ENCODE results near the gene OR10H3. TPM values are rescaled to one million over a fixed set of nuclear protein-coding genes. Genes with fewer than 3 reads are reported as not detected.

OR10H3 gene
- not detected for polyA plus RNA-seq (2013, experiment 1 of 2)
- not detected for polyA plus RNA-seq (2013, experiment 2 of 2)

GRCh38 chr19:15737722-15738121 lies at the start of gene OR10H3:
TSS of gene OR10H3 (plus strand) at chr19:15737985. CDS start at chr19:15741393, 3,408 bp downstream.
- Histone ChIP-seq H3K4me1 (ENCODE audit: control insufficient read depth, insufficient read depth, low read length, poor library complexity, severe bottlenecking) (no peaks in the 10 kb centered on the region), H3K4me3 (ENCODE audit: extremely low read depth, insufficient read depth, low read length, poor library complexity, severe bottlenecking) (no peak within 1 kb of the TSS), H3K27ac (ENCODE audit: low read depth, low read length, severe bottlenecking) (no peak within 1 kb of the TSS), H3K36me3 (ENCODE audit: control insufficient read depth, insufficient read depth, low read length) (no peaks in the 10 kb centered on the region), H3K9me3 (ENCODE audit: control insufficient read depth, low read length) (peaks cover 54% of the 10 kb centered on the region)
- WGBS, 2 experiments (ENCODE audit: insufficient coverage in 2 of 2): no CpG with 5 or more reads among the region's 4 CpGs

GRCh38 chr19:15696654-15697194 lies 41.1 kb upstream of the OR10H3 start:
- Histone ChIP-seq H3K4me1 (ENCODE audit: control insufficient read depth, insufficient read depth, low read length, poor library complexity, severe bottlenecking) (no peaks in the 10 kb centered on the region), H3K9me3 (ENCODE audit: control insufficient read depth, low read length) (peaks cover 45% of the 10 kb centered on the region), H3K27ac (ENCODE audit: low read depth, low read length, severe bottlenecking) (no peak overlapping the region), H3K36me3 (ENCODE audit: control insufficient read depth, insufficient read depth, low read length) (no peaks in the 10 kb centered on the region), H3K4me3 (ENCODE audit: extremely low read depth, insufficient read depth, low read length, poor library complexity, severe bottlenecking) (no peak overlapping the region)
- 72 to 84% methylated on average over 17 to 19 of the region's 19 CpGs for WGBS, 2 experiments (ENCODE audit: insufficient coverage in 2 of 2)

- H3K27ac ChIP-seq (ENCODE audit: low read depth, low read length, severe bottlenecking): no peak overlapping the region
- no peaks in the 10 kb centered on the region for H3K4me1 ChIP-seq (ENCODE audit: control insufficient read depth, insufficient read depth, low read length, poor library complexity, severe bottlenecking)
- peaks cover 46% of the 10 kb centered on the region for H3K9me3 ChIP-seq (ENCODE audit: control insufficient read depth, low read length)
- 54 to 73% methylated on average over 2 of the region's 4 CpGs for WGBS, 2 experiments (ENCODE audit: insufficient coverage in 2 of 2)
- H3K4me3 ChIP-seq (ENCODE audit: extremely low read depth, insufficient read depth, low read length, poor library complexity, severe bottlenecking): no peak overlapping the region
- no peaks in the 10 kb centered on the region for H3K36me3 ChIP-seq (ENCODE audit: control insufficient read depth, insufficient read depth, low read length)
Observed at GRCh38 chr19:15701757-15702533, 35.8 kb upstream of the OR10H3 start.

- 71 to 90% methylated on average over 2 of the region's 7 CpGs for WGBS, 2 experiments (ENCODE audit: insufficient coverage in 2 of 2)
- H3K27ac ChIP-seq (ENCODE audit: low read depth, low read length, severe bottlenecking): no peak overlapping the region
- H3K36me3 ChIP-seq (ENCODE audit: control insufficient read depth, insufficient read depth, low read length): no peaks in the 10 kb centered on the region
- H3K4me3 ChIP-seq (ENCODE audit: extremely low read depth, insufficient read depth, low read length, poor library complexity, severe bottlenecking): no peak overlapping the region
- no peaks in the 10 kb centered on the region for H3K4me1 ChIP-seq (ENCODE audit: control insufficient read depth, insufficient read depth, low read length, poor library complexity, severe bottlenecking)
- peaks cover 41% of the 10 kb centered on the region for H3K9me3 ChIP-seq (ENCODE audit: control insufficient read depth, low read length)
Observed at GRCh38 chr19:15702534-15702930, 35.3 kb upstream of the OR10H3 start.

- peaks cover 59% of the 10 kb centered on the region for H3K9me3 ChIP-seq (ENCODE audit: control insufficient read depth, low read length)
- H3K27ac ChIP-seq (ENCODE audit: low read depth, low read length, severe bottlenecking): no peak overlapping the region
- no peaks in the 10 kb centered on the region for H3K36me3 ChIP-seq (ENCODE audit: control insufficient read depth, insufficient read depth, low read length)
- no peak overlapping the region for H3K4me3 ChIP-seq (ENCODE audit: extremely low read depth, insufficient read depth, low read length, poor library complexity, severe bottlenecking)
- 29 to 31% methylated on average over 2 to 3 of the region's 3 CpGs for WGBS, 2 experiments (ENCODE audit: insufficient coverage in 2 of 2)
- no peaks in the 10 kb centered on the region for H3K4me1 ChIP-seq (ENCODE audit: control insufficient read depth, insufficient read depth, low read length, poor library complexity, severe bottlenecking)
Observed at GRCh38 chr19:15714638-15715037, 23.1 kb upstream of the OR10H3 start.

GRCh38 chr19:15715642-15716041 lies 22.1 kb upstream of the OR10H3 start:
- Histone ChIP-seq H3K9me3 (ENCODE audit: control insufficient read depth, low read length) (peaks cover 65% of the 10 kb centered on the region), H3K36me3 (ENCODE audit: control insufficient read depth, insufficient read depth, low read length) (no peaks in the 10 kb centered on the region), H3K4me3 (ENCODE audit: extremely low read depth, insufficient read depth, low read length, poor library complexity, severe bottlenecking) (no peak overlapping the region), H3K4me1 (ENCODE audit: control insufficient read depth, insufficient read depth, low read length, poor library complexity, severe bottlenecking) (no peaks in the 10 kb centered on the region), H3K27ac (ENCODE audit: low read depth, low read length, severe bottlenecking) (no peak overlapping the region)
- no CpG with 5 or more reads among the region's 1 CpG for WGBS, 2 experiments (ENCODE audit: insufficient coverage in 2 of 2)

- Histone ChIP-seq H3K4me3 (ENCODE audit: extremely low read depth, insufficient read depth, low read length, poor library complexity, severe bottlenecking) (no peak overlapping the region), H3K27ac (ENCODE audit: low read depth, low read length, severe bottlenecking) (no peak overlapping the region), H3K36me3 (ENCODE audit: control insufficient read depth, insufficient read depth, low read length) (no peaks in the 10 kb centered on the region), H3K4me1 (ENCODE audit: control insufficient read depth, insufficient read depth, low read length, poor library complexity, severe bottlenecking) (no peaks in the 10 kb centered on the region), H3K9me3 (ENCODE audit: control insufficient read depth, low read length) (peaks cover 72% of the 10 kb centered on the region)
- 69 to 74% methylated on average over 3 to 6 of the region's 6 CpGs for whole genome bisulfite sequencing, 2 experiments (ENCODE audit: insufficient coverage in 2 of 2)
Observed at GRCh38 chr19:15717809-15718208, 20.0 kb upstream of the OR10H3 start.

- WGBS, 2 experiments (ENCODE audit: insufficient coverage in 2 of 2): no CpG with 5 or more reads among the region's 1 CpG
- H3K4me1 ChIP-seq (ENCODE audit: control insufficient read depth, insufficient read depth, low read length, poor library complexity, severe bottlenecking): no peaks in the 10 kb centered on the region
Observed at GRCh38 chr19:15721268-15721667, 16.5 kb upstream of the OR10H3 start.

GRCh38 chr19:15722956-15723355 lies 14.8 kb upstream of the OR10H3 start:
- no peaks in the 10 kb centered on the region for H3K36me3 ChIP-seq (ENCODE audit: control insufficient read depth, insufficient read depth, low read length)
- no peak overlapping the region for H3K27ac ChIP-seq (ENCODE audit: low read depth, low read length, severe bottlenecking)
- 76 to 81% methylated on average over 21 to 25 of the region's 25 CpGs for WGBS, 2 experiments (ENCODE audit: insufficient coverage in 2 of 2)
- H3K4me3 ChIP-seq (ENCODE audit: extremely low read depth, insufficient read depth, low read length, poor library complexity, severe bottlenecking): no peak overlapping the region
- H3K9me3 ChIP-seq (ENCODE audit: control insufficient read depth, low read length): peaks cover 65% of the 10 kb centered on the region
- no peaks in the 10 kb centered on the region for H3K4me1 ChIP-seq (ENCODE audit: control insufficient read depth, insufficient read depth, low read length, poor library complexity, severe bottlenecking)

More at GRCh38 chr19:15721268-15721667, 16.5 kb upstream of the OR10H3 start:
- Histone ChIP-seq H3K36me3 (ENCODE audit: control insufficient read depth, insufficient read depth, low read length) (no peaks in the 10 kb centered on the region), H3K27ac (ENCODE audit: low read depth, low read length, severe bottlenecking) (no peak overlapping the region), H3K4me3 (ENCODE audit: extremely low read depth, insufficient read depth, low read length, poor library complexity, severe bottlenecking) (no peak overlapping the region), H3K9me3 (ENCODE audit: control insufficient read depth, low read length) (peaks cover 74% of the 10 kb centered on the region)

- WGBS, 2 experiments (ENCODE audit: insufficient coverage in 2 of 2): 53 to 58% methylated on average over 3 to 4 of the region's 5 CpGs
Observed at GRCh38 chr19:15727724-15728123, 10.1 kb upstream of the OR10H3 start, which contains the start of gene OR10H2. TSS of gene OR10H2 (plus strand) at chr19:15728024. CDS start at chr19:15728044, 20 bp downstream.

GRCh38 chr19:15730538-15730937 lies 7.2 kb upstream of the OR10H3 start:
- no peak overlapping the region for H3K27ac ChIP-seq (ENCODE audit: low read depth, low read length, severe bottlenecking)
- 17% methylated on average over 1 of the region's 1 CpG; no CpG with 5 or more reads in 1 of the 2 experiments for WGBS, 2 experiments (ENCODE audit: insufficient coverage in 2 of 2)

More at GRCh38 chr19:15727724-15728123, 10.1 kb upstream of the OR10H3 start, which contains the start of gene OR10H2:
- Histone ChIP-seq H3K4me1 (ENCODE audit: control insufficient read depth, insufficient read depth, low read length, poor library complexity, severe bottlenecking) (no peaks in the 10 kb centered on the region), H3K4me3 (ENCODE audit: extremely low read depth, insufficient read depth, low read length, poor library complexity, severe bottlenecking) (no peak within 1 kb of the TSS), H3K36me3 (ENCODE audit: control insufficient read depth, insufficient read depth, low read length) (no peaks in the 10 kb centered on the region), H3K9me3 (ENCODE audit: control insufficient read depth, low read length) (peaks cover 53% of the 10 kb centered on the region), H3K27ac (ENCODE audit: low read depth, low read length, severe bottlenecking) (no peak within 1 kb of the TSS)

More at GRCh38 chr19:15730538-15730937, 7.2 kb upstream of the OR10H3 start:
- Histone ChIP-seq H3K36me3 (ENCODE audit: control insufficient read depth, insufficient read depth, low read length) (no peaks in the 10 kb centered on the region), H3K4me3 (ENCODE audit: extremely low read depth, insufficient read depth, low read length, poor library complexity, severe bottlenecking) (no peak overlapping the region), H3K4me1 (ENCODE audit: control insufficient read depth, insufficient read depth, low read length, poor library complexity, severe bottlenecking) (no peaks in the 10 kb centered on the region), H3K9me3 (ENCODE audit: control insufficient read depth, low read length) (peaks cover 58% of the 10 kb centered on the region)

Measured in mesodermal cell (in vitro differentiated cells).